ENCODE measurements around the gene RPL37A. TPM values are rescaled to one million over a fixed set of nuclear protein-coding genes. Genes with fewer than 3 reads are reported as not detected.

Gene RPL37A
- total and polyA plus RNA-seq, 9 of the 15 experiments (the other 6 are each of a cell fraction or from before 2014, with no cell fraction given), result 1,938 to 3,349 (median 2,436) TPM

GRCh38 chr2:216492597-216493333 lies 5.9 kb upstream of the RPL37A start:
- intact Hi-C loops (cut with micrococcal nuclease) (no loop called here), in situ Hi-C loops (cut with MboI) (no loop called here)
- H3K4me2 ChIP-seq (ENCODE audit: insufficient read depth, low read length), result no peak overlapping the region
- ATAC-seq (no peak; the same call in 2 of the 3 replicates), FAIRE-seq (no peak), DNase-seq (ENCODE audit: extremely low read depth in 1 of 4, low spot score in 3 of 4) (no peak)
- no peak overlapping the region; a peak in 1 of 4 replicates for H3K9ac ChIP-seq (ENCODE audit: insufficient read depth in 1 of 2, low read depth in 2 of 2, low read length in 2 of 2)
- H3K27me3 ChIP-seq (ENCODE audit: control insufficient read depth in 2 of 2, insufficient read depth in 2 of 2, low read length in 2 of 2), result no peaks in the 10 kb centered on the region
- CTCF ChIA-PET (ENCODE audit: low intra/inter-chr PET ratio), result no interaction called here
- H3K9me3 ChIP-seq (replicated peaks; ENCODE audit: control insufficient read depth, insufficient read depth, low read depth, low read length), result no peaks in the 10 kb centered on the region
- no peak for TF ChIP-seq DMBX1 (CRISPR knock-in tag; IDR thresholded peaks at IDR 0.05; ENCODE audit: borderline replicate concordance)
- no peak for TF ChIP-seq NRF1 (conservative IDR thresholded peaks at IDR 0.05 in 1 of 2, IDR thresholded peaks at IDR 0.05 in 1 of 2)
- TF ChIP-seq ZNF253 (CRISPR knock-in tag; conservative IDR thresholded peaks at IDR 0.05), result no peak
- no peak for TF ChIP-seq BCL6 (CRISPR knock-in tag; IDR thresholded peaks at IDR 0.05)
- TF ChIP-seq TCF15 (CRISPR knock-in tag; IDR thresholded peaks at IDR 0.05), result no peak
- no peak for TF ChIP-seq KDM1A (IDR thresholded peaks at IDR 0.05)
- TF ChIP-seq EZH2 (IDR thresholded peaks at IDR 0.05; ENCODE audit: borderline replicate concordance, low read depth, low read length), result no peak
- no peak for TF ChIP-seq MYNN (IDR thresholded peaks at IDR 0.05)
- no peak for TF ChIP-seq MYNN (CRISPR knock-in tag; IDR thresholded peaks at IDR 0.05)
- TF ChIP-seq MECOM (CRISPR knock-in tag; IDR thresholded peaks at IDR 0.05), result no peak
- TF ChIP-seq ZNF778 (CRISPR knock-in tag; IDR thresholded peaks at IDR 0.05), result no peak
- TF ChIP-seq ETV6 (IDR thresholded peaks at IDR 0.05; ENCODE audit: borderline replicate concordance in 1 of 2, low read depth in 2 of 2, low read length in 1 of 2), result no peak
- TF ChIP-seq ETV6 (CRISPR knock-in tag; IDR thresholded peaks at IDR 0.05; ENCODE audit: borderline replicate concordance), result no peak
- POLR2A ChIA-PET, result interaction anchor here (0.6 to 1.5 kb wide), 3 partner anchors 14 to 906 kb away, joined by 3 to 5 read pairs (median 3); no protein-coding TSS in a partner anchor
- WGBS (ENCODE audit: insufficient coverage, low coverage, missing lambda C conversion rate), result 48% methylated on average over 5 of the region's 6 CpGs
- H3K4me1 ChIP-seq (replicated peaks in 1 of 2; ENCODE audit: control insufficient read depth in 2 of 2, insufficient read depth in 2 of 2, low read length in 2 of 2), result no peaks in the 10 kb centered on the region; a peak in 3 of 5 replicates
- H4K20me1 ChIP-seq (replicated peaks; ENCODE audit: control insufficient read depth, insufficient read depth, low read length), result no peaks in the 10 kb centered on the region
- H3K27ac ChIP-seq (ENCODE audit: extremely low read depth, low read depth, low read length), result no peak overlapping the region
- no peak overlapping the region for H2AFZ ChIP-seq (ENCODE audit: low read depth, low read length)
- no TSS peak for BruUV-seq (replicated peaks)
- H3K4me3 ChIP-seq, result no peak overlapping the region
- H3K79me2 ChIP-seq (ENCODE audit: control insufficient read depth, insufficient read depth, low read length), result peaks cover 7% of the 10 kb centered on the region; the same call in 2 of the 3 replicates
- no peaks in the 10 kb centered on the region for H3K36me3 ChIP-seq (ENCODE audit: control insufficient read depth, insufficient read depth, low read length)
- H3K9me1 ChIP-seq (ENCODE audit: control insufficient read depth, insufficient read depth, low read length), result no peaks in the 10 kb centered on the region
